MCF 10A (cell line): ENCODE data around the gene AGGF1. TPM values are rescaled to one million over a fixed set of nuclear protein-coding genes. Genes with fewer than 3 reads are reported as not detected.

Source experiments
- BruUV-seq: library from RNA; stranded (reverse); fragments of 400-500 nt; replicated peaks from 2 replicates; lab custom pipeline; 2021; lab: Mats Ljungman, UMichigan
- CTCF ChIA-PET: fragments of 300-600 bp; sonication (Branson Sonifier 250); formaldehyde crosslinking; extraction: SDS; loops from one replicate; lab custom pipeline; 2021; ENCODE audit warnings: antibody characterized with exemption, inconsistent platforms; lab: Yijun Ruan, JAX
- POLR2A ChIA-PET: fragments of 300-600, 350-650 bp; sonication (Branson Sonifier 250); formaldehyde crosslinking; extraction: SDS; loops from one replicate; lab custom pipeline; 2020; ENCODE audit warnings: antibody characterized with exemption, inconsistent platforms; lab: Yijun Ruan, JAX
- DNase-seq: peaks from one replicate; pipeline ENCODE4 v3.0.0-alpha.2; 2018; ENCODE audit not compliant: unreplicated experiment
- H3K27ac Mint-ChIP-seq: one replicate; pipeline ENCODE4 v1.8.0; 2022; ENCODE audit warnings: mild to moderate bottlenecking, low read depth, mixed read lengths; ENCODE audit not compliant: unreplicated experiment
- H3K27me3 Mint-ChIP-seq: one replicate; pipeline ENCODE4 v1.8.0; 2022; ENCODE audit warnings: mixed read lengths; ENCODE audit not compliant: insufficient read depth, unreplicated experiment
- H3K36me3 Mint-ChIP-seq: one replicate; pipeline ENCODE4 v1.8.0; 2022; ENCODE audit warnings: mild to moderate bottlenecking, moderate library complexity, mixed read lengths; ENCODE audit not compliant: insufficient read depth, unreplicated experiment
- H3K4me1 Mint-ChIP-seq: one replicate; pipeline ENCODE4 v1.8.0; 2022; ENCODE audit warnings: mixed read lengths; ENCODE audit not compliant: insufficient read depth, unreplicated experiment
- H3K4me3 Mint-ChIP-seq: one replicate; pipeline ENCODE4 v1.8.0; 2022; ENCODE audit warnings: mild to moderate bottlenecking, moderate library complexity, mixed read lengths; ENCODE audit not compliant: unreplicated experiment
- H3K9me3 Mint-ChIP-seq: one replicate; pipeline ENCODE4 v1.8.0; 2022; ENCODE audit warnings: mixed read lengths; ENCODE audit not compliant: unreplicated experiment
- intact Hi-C: fragments of 100-400 bp; cut with micrococcal nuclease; formaldehyde crosslinking; loops from 2 replicates; pipeline ENCODE4 v1.14.1; 2022
- total RNA-seq: library from RNA; stranded (reverse); gene quantifications from 2 replicates; pipeline ENCODE4 v1.2.3, GENCODE V29; 2022
- TF ChIP-seq, protein P1 (sequence below): fragments of 200-600 bp; IDR thresholded peaks from one replicate; pipeline ENCODE4 v1.8.0; 2022; ENCODE audit warnings: antibody characterized with exemption, mild to moderate bottlenecking; ENCODE audit not compliant: unreplicated experiment

AGGF1 gene
- total RNA-seq, 1 experiment from 2014 or later, result 19.5 TPM

DNA sequence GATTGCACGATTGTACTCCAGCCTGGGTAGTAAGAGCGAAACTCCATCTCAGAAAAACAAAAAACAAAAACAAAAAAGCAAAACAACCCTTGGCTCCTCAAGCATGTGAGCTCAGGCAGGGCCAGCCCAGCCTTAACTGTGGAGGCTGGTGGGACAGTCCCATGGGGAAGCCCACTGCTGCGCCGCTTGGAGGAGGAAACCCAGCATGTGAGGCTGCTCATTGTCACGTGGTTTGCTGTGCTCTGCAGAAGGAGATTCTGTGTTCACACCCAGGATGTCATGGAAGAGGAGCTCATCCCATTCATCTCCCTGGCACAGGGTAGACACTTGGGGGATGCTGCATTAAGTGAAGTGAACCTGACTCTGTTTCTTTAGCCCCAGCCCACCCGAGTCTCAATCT, 52.9 kb downstream of the AGGF1 start:
- H3K36me3 Mint-ChIP-seq, result peaks cover 26% of the 10 kb centered on the region
- peaks cover 8% of the 10 kb centered on the region for H3K9me3 Mint-ChIP-seq
- no TSS peak for BruUV-seq
- H3K4me1 Mint-ChIP-seq, result peaks cover 5% of the 10 kb centered on the region
- no peaks in the 10 kb centered on the region for H3K27me3 Mint-ChIP-seq
- intact Hi-C loops, result no loop called here
- H3K27ac Mint-ChIP-seq, result no peak overlapping the region
- POLR2A ChIA-PET, result interaction anchor here (0.5 to 1.1 kb wide), 2 partner anchors 16 to 842 kb away, joined by 3 read pairs; no protein-coding TSS in a partner anchor
- CTCF ChIA-PET, result no interaction called here
- H3K4me3 Mint-ChIP-seq, result no peak overlapping the region
- TF ChIP-seq, protein P1, sequence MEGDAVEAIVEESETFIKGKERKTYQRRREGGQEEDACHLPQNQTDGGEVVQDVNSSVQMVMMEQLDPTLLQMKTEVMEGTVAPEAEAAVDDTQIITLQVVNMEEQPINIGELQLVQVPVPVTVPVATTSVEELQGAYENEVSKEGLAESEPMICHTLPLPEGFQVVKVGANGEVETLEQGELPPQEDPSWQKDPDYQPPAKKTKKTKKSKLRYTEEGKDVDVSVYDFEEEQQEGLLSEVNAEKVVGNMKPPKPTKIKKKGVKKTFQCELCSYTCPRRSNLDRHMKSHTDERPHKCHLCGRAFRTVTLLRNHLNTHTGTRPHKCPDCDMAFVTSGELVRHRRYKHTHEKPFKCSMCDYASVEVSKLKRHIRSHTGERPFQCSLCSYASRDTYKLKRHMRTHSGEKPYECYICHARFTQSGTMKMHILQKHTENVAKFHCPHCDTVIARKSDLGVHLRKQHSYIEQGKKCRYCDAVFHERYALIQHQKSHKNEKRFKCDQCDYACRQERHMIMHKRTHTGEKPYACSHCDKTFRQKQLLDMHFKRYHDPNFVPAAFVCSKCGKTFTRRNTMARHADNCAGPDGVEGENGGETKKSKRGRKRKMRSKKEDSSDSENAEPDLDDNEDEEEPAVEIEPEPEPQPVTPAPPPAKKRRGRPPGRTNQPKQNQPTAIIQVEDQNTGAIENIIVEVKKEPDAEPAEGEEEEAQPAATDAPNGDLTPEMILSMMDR, result no peak
- DNase-seq, result no peak

DNA sequence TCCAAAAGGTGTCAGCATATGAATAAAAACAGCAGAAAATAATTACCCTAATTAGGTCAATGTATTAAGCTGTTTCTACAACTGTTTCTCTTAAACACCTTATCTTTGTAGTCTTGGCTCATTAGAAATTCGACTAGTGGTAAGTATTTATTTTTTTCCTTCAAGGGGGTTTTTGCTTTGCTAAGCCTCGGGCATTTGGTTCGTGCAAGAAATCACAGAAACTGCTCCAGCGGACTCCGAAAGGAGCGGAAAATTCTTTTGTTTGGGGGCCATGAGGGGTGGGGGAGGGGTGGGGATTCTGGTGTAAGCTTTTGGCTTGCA, 56.1 kb downstream of the AGGF1 start:
- POLR2A ChIA-PET, result interaction anchor here (0.6 to 2.6 kb wide), 13 partner anchors 11 to 1249 kb away, joined by 3 to 17 read pairs (median 4); partner anchors contain the start of genes AGGF1 and WDR41
- no peak for DNase-seq
- H3K4me1 Mint-ChIP-seq, result peaks cover 11% of the 10 kb centered on the region
- H3K27ac Mint-ChIP-seq, result peak overlapping the region; percentile 83
- TF ChIP-seq, protein P1, result no peak
- intact Hi-C loops, result loop anchor here (2.0 to 5.0 kb wide), 3 partner anchors 46 to 406 kb away; partner anchors contain the start of gene WDR41
- BruUV-seq, result no TSS peak
- no peaks in the 10 kb centered on the region for H3K27me3 Mint-ChIP-seq
- peaks cover 18% of the 10 kb centered on the region for H3K36me3 Mint-ChIP-seq
- peaks cover 8% of the 10 kb centered on the region for H3K9me3 Mint-ChIP-seq
- H3K4me3 Mint-ChIP-seq, result peak overlapping the region; percentile 86
- CTCF ChIA-PET, result interaction anchor here (0.6 to 3.0 kb wide), 9 partner anchors 9 to 406 kb away, joined by 3 to 16 read pairs (median 4); partner anchors contain the start of gene WDR41

DNA sequence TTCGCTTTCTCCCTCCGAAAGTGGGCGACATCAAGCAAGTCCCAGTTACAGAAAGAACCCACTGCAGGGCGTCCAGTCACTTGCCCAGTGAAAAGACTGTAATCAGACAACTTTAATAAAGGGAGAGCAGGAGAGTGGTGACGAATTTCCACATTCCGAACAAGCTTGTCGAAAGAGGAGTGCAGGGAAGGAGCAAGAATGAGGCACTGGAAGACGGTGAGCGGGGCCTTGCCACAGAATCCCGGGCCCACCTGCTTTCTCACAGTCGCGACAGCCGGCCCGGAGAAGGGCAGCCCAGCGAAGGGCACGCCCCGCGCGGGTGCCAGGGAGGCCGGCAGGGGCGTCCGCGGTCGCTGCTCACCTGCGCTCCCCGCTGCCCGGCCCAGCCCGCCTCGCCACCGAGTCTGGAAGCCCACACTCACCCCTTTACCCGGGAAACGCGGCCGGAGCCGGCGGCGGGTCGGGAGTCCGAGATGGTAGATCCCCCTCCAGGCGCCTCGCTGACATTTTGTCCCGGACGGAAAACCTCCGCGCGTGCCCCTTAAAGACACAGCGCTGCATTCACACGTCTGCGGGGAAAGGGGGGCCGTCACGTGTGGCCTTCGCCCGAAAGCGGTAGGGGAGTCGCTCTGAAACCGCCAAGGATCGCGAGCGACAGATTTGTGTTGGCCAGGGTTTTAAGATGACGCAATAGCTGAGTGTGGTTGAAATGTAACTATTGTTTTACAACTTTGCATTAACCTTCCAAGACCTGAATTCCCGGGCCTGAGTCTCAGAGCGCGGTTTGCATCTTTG, 56.7 kb downstream of the AGGF1 start, which contains the start of gene ZBED3:
Gene ZBED3, minus strand, starts transcription at position 597 of the 795 bp plus-strand sequence. CDS start 9,407 bp downstream, outside the sequence.
- H3K9me3 Mint-ChIP-seq, result peaks cover 8% of the 10 kb centered on the region
- peaks cover 12% of the 10 kb centered on the region for H3K36me3 Mint-ChIP-seq
- no peaks in the 10 kb centered on the region for H3K27me3 Mint-ChIP-seq
- H3K27ac Mint-ChIP-seq, result peak within 1 kb of the TSS; percentile 83
- H3K4me1 Mint-ChIP-seq, result peaks cover 11% of the 10 kb centered on the region
- peak; percentile 86 for DNase-seq
- POLR2A ChIA-PET, result interaction anchor here (0.6 to 2.6 kb wide), 18 partner anchors 11 to 405 kb away, joined by 3 to 17 read pairs (median 4); partner anchors contain the start of genes AGGF1, F2RL1 and WDR41
- H3K4me3 Mint-ChIP-seq, result peak within 1 kb of the TSS; percentile 86
- intact Hi-C loops, result loop anchor here (2.0 to 5.0 kb wide), 3 partner anchors 45 to 406 kb away; partner anchors contain the start of gene WDR41
- BruUV-seq, result TSS peak; percentile 52
- TF ChIP-seq, protein P1, result no peak
- CTCF ChIA-PET, result interaction anchor here (0.6 to 3.0 kb wide), 9 partner anchors 9 to 405 kb away, joined by 3 to 16 read pairs (median 4); partner anchors contain the start of gene WDR41
